PC-3 (cell line): ENCODE data around the gene DISP3.

ENCODE experiments used
- EZH2phosphoT487 ChIP-seq: fragments of 300-600 bp; sonication (generic); IDR thresholded peaks from 2 replicates; pipeline ENCODE4 v1.6.1; 2018; ENCODE audit warnings: mild to moderate bottlenecking, antibody characterized with exemption, low read length, borderline replicate concordance
- TF ChIP-seq, protein P1 (sequence below): fragments of 300-600 bp; sonication (generic); conservative IDR thresholded peaks from 2 replicates; pipeline ENCODE4 v1.5.1; 2017; ENCODE audit warnings: antibody characterized with exemption, low read depth, mild to moderate bottlenecking, low read length

GRCh38 chr1:11579506-11579905, 100.6 kb downstream of the DISP3 start:
- TF ChIP-seq, protein P1, sequence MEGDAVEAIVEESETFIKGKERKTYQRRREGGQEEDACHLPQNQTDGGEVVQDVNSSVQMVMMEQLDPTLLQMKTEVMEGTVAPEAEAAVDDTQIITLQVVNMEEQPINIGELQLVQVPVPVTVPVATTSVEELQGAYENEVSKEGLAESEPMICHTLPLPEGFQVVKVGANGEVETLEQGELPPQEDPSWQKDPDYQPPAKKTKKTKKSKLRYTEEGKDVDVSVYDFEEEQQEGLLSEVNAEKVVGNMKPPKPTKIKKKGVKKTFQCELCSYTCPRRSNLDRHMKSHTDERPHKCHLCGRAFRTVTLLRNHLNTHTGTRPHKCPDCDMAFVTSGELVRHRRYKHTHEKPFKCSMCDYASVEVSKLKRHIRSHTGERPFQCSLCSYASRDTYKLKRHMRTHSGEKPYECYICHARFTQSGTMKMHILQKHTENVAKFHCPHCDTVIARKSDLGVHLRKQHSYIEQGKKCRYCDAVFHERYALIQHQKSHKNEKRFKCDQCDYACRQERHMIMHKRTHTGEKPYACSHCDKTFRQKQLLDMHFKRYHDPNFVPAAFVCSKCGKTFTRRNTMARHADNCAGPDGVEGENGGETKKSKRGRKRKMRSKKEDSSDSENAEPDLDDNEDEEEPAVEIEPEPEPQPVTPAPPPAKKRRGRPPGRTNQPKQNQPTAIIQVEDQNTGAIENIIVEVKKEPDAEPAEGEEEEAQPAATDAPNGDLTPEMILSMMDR = no peak
- TF ChIP-seq EZH2phosphoT487 = no peak
